EH (cell line): ENCODE data around the gene CPNE6.
"Not testable (repeated sequence)": the region's sequence is repeated elsewhere in the genome, so short reads cannot be mapped to it uniquely, and the experiment has no call there.

Source experiments
- DNase-seq: peaks from one replicate; pipeline ENCODE4 v3.0.0-alpha.2; 2015; ENCODE audit warnings: low read depth

CPNE6 gene

GRCh38 chr14:24105609-24106239 lies 34.4 kb downstream of the CPNE6 start:
- not testable (repeated sequence) for DNase-seq

DNA sequence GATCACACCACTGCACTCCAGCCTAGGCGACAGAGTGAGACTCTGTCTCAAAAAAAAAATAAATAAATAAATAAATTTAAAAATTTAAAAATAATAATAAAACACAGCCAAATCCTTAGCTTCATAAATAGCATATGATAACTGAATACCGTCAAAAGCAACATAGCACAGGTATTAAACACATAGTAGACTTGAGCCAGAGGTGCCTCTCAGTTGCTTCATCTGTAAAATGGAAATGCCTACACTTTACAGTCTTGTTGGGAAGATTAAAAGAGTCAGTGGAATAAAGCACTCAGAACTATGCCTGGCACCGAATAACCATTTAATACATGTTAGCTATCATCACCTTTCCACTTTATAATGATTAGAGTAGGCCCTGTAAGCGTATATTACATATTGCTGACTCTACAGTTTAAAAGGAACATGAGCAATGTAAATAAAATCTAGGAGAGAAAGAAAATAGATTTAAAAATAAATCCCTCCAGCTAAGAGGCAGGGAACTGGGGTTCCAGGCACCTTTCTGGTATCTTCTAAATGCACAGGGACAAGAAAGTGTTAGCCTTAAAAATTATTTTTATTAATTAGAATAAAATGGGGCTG lies 35.4 kb downstream of the CPNE6 start:
- DNase-seq, result no peak

DNA sequence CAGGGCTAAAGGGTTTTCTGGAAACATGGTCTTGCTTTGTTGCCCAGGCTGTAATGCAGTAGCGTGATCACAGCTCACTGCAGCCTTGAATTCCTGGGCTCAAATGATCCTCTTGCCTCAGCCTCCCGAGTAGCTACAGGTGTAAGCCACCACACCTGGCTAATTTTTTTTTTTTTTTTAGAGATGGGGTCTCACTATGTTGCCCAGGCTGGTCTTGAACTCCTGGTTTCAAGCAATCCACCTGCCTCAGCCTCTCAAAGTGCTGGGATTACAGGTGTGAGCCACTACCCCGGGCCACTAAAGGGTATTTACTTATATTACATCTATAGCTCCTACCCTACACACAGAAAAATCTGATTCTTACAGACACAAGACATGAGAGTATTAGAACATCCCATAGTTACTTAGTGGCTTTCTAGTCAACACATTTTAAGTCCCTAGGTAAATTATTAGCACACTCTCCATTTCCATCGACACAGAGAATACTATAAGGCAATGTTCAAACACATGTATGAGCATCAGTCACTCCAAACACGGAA lies 37.0 kb downstream of the CPNE6 start:
- no peak for DNase-seq

DNA sequence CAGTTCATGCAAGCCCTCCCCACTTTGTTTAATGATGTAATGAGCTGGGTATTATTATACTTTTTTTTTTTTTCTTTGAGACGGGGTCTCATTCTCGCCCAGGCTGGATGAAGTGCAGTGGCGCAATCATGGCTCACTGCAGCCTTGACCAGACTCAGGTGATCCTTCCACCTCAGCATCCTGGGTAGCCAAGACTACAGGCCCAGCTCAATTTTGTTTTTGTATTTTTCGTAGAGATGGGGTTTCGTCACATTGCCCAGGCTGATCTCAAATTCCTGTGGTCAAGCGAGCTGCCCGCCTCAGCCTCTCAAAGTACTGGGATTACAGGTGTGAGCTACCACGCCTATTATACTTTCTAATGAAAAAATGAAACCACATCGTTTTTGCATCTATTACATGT lies 38.7 kb downstream of the CPNE6 start:
- no peak for DNase-seq

DNA sequence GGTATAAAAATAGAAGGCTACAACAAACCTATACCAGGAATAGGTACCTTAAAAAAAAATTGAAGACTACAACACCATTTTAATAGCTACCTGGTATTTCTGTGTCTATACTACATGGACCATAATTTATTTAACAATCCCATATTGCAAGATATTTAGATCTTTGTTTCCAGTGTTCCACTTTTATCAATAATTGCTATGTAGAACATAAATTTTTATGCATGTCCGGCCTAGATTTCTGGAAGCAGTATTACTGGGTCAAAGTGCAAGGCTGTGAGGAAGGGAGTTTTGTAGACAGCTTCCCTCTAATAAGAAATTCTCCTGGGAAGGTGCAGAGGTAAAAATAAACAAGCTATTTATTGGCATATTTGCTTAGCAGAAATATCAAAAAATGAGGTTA lies 39.2 kb downstream of the CPNE6 start:
- DNase-seq, result no peak

- no peak for DNase-seq
Observed at GRCh38 chr14:24113379-24113800, 42.0 kb downstream of the CPNE6 start.

- DNase-seq, result peak; percentile 92
Observed at GRCh38 chr14:24113801-24114531, 42.6 kb downstream of the CPNE6 start.

- peak; percentile 100 for DNase-seq
Observed at GRCh38 chr14:24114532-24115421, 43.4 kb downstream of the CPNE6 start, which contains the start of the genes DCAF11 and NRL. Gene DCAF11, plus strand, starts transcription at chr14:24114777. Its CDS starts 818 bp downstream, at chr14:24115595. Gene NRL, minus strand, starts transcription at chr14:24114949. Its CDS starts 32,101 bp downstream, at chr14:24082848.

- no peak for DNase-seq
Observed at GRCh38 chr14:24115422-24116127, 44.2 kb downstream of the CPNE6 start.

GRCh38 chr14:24116128-24116814 lies 44.9 kb downstream of the CPNE6 start:
- DNase-seq, result no peak

GRCh38 chr14:24117179-24117578 lies 45.8 kb downstream of the CPNE6 start:
- no peak for DNase-seq

DNA sequence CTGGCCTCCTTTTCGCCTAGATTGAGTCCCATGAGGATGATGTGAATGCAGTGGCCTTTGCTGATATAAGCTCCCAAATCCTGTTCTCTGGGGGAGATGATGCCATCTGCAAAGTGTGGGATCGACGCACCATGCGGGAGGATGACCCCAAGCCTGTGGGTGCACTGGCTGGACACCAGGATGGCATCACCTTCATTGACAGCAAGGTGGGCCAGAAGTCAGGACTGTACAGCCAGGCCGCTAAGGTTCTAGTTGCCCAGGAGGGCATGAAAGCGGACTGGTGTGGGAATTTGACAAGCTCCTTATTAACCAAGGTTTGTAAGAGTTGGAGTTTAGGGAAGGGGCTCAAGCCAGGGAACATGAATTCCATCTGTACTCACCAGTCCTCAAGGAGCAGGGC lies 48.3 kb downstream of the CPNE6 start:
- DNase-seq, result no peak

DNA sequence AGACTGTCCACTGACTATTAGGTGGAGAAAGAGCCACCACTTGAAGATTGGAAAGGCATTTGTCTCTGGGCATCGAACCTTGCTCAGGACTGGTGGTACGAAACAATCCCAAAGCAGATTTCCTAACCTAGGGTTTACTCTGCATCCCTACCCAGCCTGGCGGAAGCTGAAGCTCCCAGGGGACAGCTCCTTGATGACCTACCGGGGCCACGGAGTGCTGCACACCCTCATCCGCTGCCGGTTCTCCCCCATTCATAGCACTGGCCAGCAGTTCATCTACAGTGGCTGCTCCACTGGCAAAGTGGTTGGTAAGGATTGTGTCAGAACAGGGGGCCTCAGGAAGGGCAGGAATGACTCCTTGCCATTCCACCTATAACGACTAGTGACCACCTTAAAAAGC lies 49.8 kb downstream of the CPNE6 start:
- DNase-seq, result no peak

GRCh38 chr14:24122416-24122815 lies 51.1 kb downstream of the CPNE6 start:
- no peak for DNase-seq

GRCh38 chr14:24122898-24123297 lies 51.5 kb downstream of the CPNE6 start:
- DNase-seq, result no peak

DNA sequence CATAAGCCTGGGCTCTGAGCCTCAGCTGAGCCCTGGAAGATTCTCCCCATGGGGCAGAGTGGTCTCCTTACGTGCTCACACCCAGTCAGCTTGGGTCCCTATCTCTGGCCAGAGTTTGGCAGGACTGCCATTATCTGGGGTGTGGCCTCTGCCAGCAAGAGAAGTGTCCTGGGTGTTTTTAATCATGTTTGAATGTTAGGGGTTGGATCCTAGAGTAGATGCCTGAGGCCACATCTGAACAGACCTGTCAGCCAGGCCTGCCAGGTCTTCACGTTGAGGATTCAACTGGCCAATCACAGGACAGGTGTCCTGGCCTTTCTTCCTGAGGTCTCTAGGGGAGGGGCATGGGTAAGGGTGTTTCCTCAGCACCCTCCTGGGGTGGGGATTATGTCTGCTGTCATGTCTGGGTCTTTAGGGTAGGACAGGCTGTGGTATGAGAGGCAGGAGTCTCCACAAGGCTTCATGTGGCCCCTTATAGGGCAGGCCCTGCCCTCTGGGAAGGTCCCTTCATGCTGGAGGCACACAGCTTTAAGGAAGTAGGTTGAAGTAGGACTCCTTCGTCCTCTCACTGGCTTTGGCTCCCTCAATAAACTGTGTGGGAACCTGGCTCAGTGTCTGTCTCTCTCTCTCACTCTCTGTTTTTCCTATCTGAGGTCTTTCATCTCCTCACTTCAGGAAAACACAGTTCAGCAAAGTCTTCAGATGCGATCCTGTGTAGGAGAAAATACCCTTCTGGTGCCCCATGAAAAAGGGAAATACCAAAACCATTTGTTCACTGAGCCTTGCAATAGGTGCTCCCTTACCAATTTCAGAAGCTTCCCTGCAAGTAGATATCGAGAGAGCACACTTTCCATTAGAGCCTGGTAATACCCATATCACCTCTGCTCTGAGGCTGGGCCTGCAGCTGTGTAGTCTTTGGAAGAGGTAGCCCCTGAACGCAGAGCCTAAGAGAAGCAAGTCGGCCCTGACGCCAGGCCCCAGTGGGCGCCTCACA lies 52.4 kb downstream of the CPNE6 start:
- DNase-seq, result no peak

DNA sequence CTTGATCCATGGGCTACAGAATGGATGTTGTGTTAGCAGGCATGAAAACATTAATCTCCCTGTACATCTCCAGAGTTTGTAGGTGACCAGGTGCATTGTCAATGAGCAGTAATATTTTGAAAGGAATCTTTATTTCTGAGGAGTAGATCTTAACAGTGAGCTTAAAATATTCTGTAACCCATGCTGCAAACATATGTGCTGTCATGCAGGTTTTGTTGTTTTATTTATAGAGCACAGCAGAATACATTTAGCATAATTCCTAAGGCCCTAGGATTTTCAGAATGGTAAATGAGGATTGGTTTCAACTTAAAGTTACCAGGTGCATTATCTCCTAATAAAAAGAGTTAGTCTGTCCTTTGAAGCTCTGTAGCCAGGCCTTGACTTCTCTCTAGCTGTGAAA lies 55.6 kb downstream of the CPNE6 start:
- no peak for DNase-seq

GRCh38 chr14:24127673-24128072 lies 56.3 kb downstream of the CPNE6 start:
- DNase-seq, result no peak
